H1 (cell line): ENCODE measurements around the gene ELANE.

Experiments used
- BRCA1 ChIP-seq: IDR thresholded peaks from 2 replicates; pipeline ENCODE4 v1.6.1; 2012; ENCODE audit warnings: low read depth, low read length, improper control_type of control experiment
- CBX5 ChIP-seq: fragments of 300-800, 300-1000 bp; sonication (generic); IDR thresholded peaks from 2 replicates; pipeline ENCODE4 v1.7.1; 2016; ENCODE audit warnings: antibody characterized with exemption, low read length, low read depth
- CHD2 ChIP-seq: IDR thresholded peaks from 2 replicates; pipeline ENCODE4 v1.6.1; 2012; ENCODE audit warnings: low read length, improper control_type of control experiment
- GABPA ChIP-seq: IDR thresholded peaks from 2 replicates; pipeline ENCODE4 v1.6.1; 2011; ENCODE audit warnings: mild to moderate bottlenecking, low read length, moderate library complexity, borderline replicate concordance; ENCODE audit not compliant: insufficient read depth
- KDM5A ChIP-seq: fragments of 200-600 bp; IDR thresholded peaks from 2 replicates; pipeline ENCODE4 v1.7.1; 2012; ENCODE audit warnings: mild to moderate bottlenecking, low read length, inconsistent platforms, mixed read lengths
- MAFK ChIP-seq: IDR thresholded peaks from 2 replicates; pipeline ENCODE4 v1.6.1; 2012; ENCODE audit warnings: low read depth, mild to moderate bottlenecking, improper control_type of control experiment, low read length
- NANOG ChIP-seq: IDR thresholded peaks from 2 replicates; pipeline ENCODE4 v1.6.1; 2011; ENCODE audit warnings: low read length, low read depth, mild to moderate bottlenecking, inconsistent platforms; ENCODE audit not compliant: insufficient read depth, poor library complexity, severe bottlenecking
- POLR2A ChIP-seq, 2 experiments: IDR thresholded peaks; 1 replicate in 1 of 2; 2 replicates in 1 of 2; pipeline ENCODE4 v1.6.1; 2011; ENCODE audit warnings: low read depth in 2 of 2, low read length in 2 of 2, mild to moderate bottlenecking in 2 of 2; ENCODE audit errors: control extremely low read depth in 1 of 2
- POLR2AphosphoS5 ChIP-seq: IDR thresholded peaks from 2 replicates; pipeline ENCODE4 v1.6.1; 2011; ENCODE audit warnings: low read depth, low read length
- RXRA ChIP-seq: IDR thresholded peaks from 2 replicates; pipeline ENCODE4 v1.6.1; 2011; ENCODE audit warnings: low read depth, mild to moderate bottlenecking, low read length, moderate library complexity; ENCODE audit not compliant: insufficient read depth
- SP1 ChIP-seq: IDR thresholded peaks from 2 replicates; pipeline ENCODE4 v1.6.1; 2011; ENCODE audit warnings: low read depth, low read length
- SUZ12 ChIP-seq: fragments of 200-600 bp; sonication (generic); IDR thresholded peaks from 2 replicates; pipeline ENCODE4 v1.6.1; 2012; ENCODE audit warnings: mild to moderate bottlenecking, inconsistent platforms, low read length, moderate library complexity, mixed read lengths
- TF ChIP-seq, protein P1 (sequence below), 3 experiments: IDR thresholded peaks; 1 replicate in 2 of 3; 2 replicates in 1 of 3; pipeline versions ENCODE4 v1.5.1 to v1.6.1; 2011; ENCODE audit warnings: low read length in 3 of 3, mild to moderate bottlenecking in 3 of 3, inconsistent platforms in 2 of 3, low read depth in 1 of 3, moderate library complexity in 1 of 3; ENCODE audit not compliant: insufficient read depth in 1 of 3; ENCODE audit errors: control extremely low read depth in 1 of 3
- TF ChIP-seq, protein P2 (sequence below): IDR thresholded peaks from 2 replicates; pipeline ENCODE4 v1.6.1; 2011; ENCODE audit warnings: low read length, improper control_type of control experiment

DNA sequence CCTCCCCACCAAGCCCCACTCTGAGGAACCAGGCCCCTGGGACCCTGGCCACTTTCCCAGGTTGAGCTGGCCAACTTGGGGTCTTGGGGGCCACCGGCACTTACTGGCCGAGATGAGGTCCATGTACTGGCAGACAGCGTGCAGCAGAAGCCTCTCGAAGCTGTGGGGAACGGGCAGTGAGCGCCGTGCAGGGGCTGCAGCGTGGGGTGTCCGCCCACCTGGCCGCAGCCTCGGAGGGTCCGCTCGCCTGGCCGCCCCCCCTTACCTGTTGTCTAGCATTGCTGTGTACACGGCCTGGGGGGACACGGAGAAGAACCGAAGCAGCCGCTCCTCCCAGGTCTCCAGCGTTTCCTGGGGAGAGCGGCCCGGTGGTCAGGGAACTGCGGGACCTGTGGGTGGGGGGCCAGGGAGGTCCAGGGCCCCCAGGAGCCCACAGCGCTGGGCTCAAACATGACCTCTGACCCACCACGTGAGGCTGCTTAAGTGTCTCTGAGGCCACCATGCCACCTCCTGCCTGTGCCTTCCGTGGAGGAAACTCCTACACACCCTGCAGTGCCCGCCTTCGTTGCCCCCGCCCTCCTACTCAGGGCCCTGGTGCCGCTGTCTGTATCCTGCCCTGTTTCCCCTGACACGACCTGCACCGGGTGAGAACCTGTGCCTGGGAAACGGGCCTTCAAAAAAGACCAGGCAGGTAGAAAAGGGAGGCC, 47.4 kb downstream of the ELANE start:
- no peak for TF ChIP-seq POLR2A (IDR thresholded peaks at IDR 0.05; ENCODE audit: control extremely low read depth in 1 of 2, low read depth in 2 of 2, low read length in 2 of 2)
- TF ChIP-seq, protein P1, sequence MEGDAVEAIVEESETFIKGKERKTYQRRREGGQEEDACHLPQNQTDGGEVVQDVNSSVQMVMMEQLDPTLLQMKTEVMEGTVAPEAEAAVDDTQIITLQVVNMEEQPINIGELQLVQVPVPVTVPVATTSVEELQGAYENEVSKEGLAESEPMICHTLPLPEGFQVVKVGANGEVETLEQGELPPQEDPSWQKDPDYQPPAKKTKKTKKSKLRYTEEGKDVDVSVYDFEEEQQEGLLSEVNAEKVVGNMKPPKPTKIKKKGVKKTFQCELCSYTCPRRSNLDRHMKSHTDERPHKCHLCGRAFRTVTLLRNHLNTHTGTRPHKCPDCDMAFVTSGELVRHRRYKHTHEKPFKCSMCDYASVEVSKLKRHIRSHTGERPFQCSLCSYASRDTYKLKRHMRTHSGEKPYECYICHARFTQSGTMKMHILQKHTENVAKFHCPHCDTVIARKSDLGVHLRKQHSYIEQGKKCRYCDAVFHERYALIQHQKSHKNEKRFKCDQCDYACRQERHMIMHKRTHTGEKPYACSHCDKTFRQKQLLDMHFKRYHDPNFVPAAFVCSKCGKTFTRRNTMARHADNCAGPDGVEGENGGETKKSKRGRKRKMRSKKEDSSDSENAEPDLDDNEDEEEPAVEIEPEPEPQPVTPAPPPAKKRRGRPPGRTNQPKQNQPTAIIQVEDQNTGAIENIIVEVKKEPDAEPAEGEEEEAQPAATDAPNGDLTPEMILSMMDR (IDR thresholded peaks at IDR 0.05; ENCODE audit: control extremely low read depth in 1 of 3, insufficient read depth in 1 of 3, low read depth in 1 of 3, low read length in 3 of 3) = no peak
- no peak for TF ChIP-seq GABPA
- TF ChIP-seq NANOG = no peak
- no peak for TF ChIP-seq SP1
- no peak for TF ChIP-seq BRCA1
- no peak for TF ChIP-seq SUZ12
- TF ChIP-seq CHD2 = no peak
- TF ChIP-seq MAFK = no peak
- TF ChIP-seq CBX5 = no peak
- TF ChIP-seq KDM5A = no peak
- no peak for TF ChIP-seq POLR2AphosphoS5
- TF ChIP-seq RXRA = no peak
- TF ChIP-seq, protein P2, sequence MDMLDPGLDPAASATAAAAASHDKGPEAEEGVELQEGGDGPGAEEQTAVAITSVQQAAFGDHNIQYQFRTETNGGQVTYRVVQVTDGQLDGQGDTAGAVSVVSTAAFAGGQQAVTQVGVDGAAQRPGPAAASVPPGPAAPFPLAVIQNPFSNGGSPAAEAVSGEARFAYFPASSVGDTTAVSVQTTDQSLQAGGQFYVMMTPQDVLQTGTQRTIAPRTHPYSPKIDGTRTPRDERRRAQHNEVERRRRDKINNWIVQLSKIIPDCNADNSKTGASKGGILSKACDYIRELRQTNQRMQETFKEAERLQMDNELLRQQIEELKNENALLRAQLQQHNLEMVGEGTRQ = no peak
